AG04450 (cell line): ENCODE results near the gene TRHDE. TPM values are rescaled to one million over a fixed set of nuclear protein-coding genes. Genes with fewer than 3 reads are reported as not detected.

ENCODE experiments used
- CTCF ChIA-PET: fragments of 300-600, 350-600 bp; formaldehyde crosslinking; extraction: SDS; loops from one replicate; lab custom pipeline; 2022; ENCODE audit warnings: antibody characterized with exemption, inconsistent platforms; lab: Charles Lee
- POLR2A ChIA-PET: fragments of 350-600 bp; formaldehyde crosslinking; extraction: SDS; loops from one replicate; lab custom pipeline; 2021; ENCODE audit warnings: antibody characterized with exemption, inconsistent platforms; lab: Yijun Ruan, JAX
- DNase-seq: peaks from one replicate; pipeline ENCODE4 v3.0.0-alpha.2; 2011; ENCODE audit warnings: low read depth, low spot score
- H3K27ac ChIP-seq: one replicate; pipeline ENCODE4 v1.5.1; 2012; ENCODE audit warnings: low read depth, low read length, control low read depth
- H3K27me3 ChIP-seq: one replicate; pipeline ENCODE4 v1.6.0; 2012; ENCODE audit warnings: low read length; ENCODE audit not compliant: control insufficient read depth, insufficient read depth
- H3K4me3 ChIP-seq: 2 replicates; pipeline ENCODE4 v1.5.1; 2011; ENCODE audit warnings: mild to moderate bottlenecking, low read depth, low read length, control low read depth
- H3K9me3 ChIP-seq: 2 replicates; pipeline ENCODE4 v1.5.1; 2012; ENCODE audit warnings: low read length; ENCODE audit not compliant: control insufficient read depth, insufficient read depth
- polyA plus RNA-seq: library from polyadenylated mRNA; depleted of rRNA; stranded (reverse); fragments of >200 nt; gene quantifications from 2 replicates; pipeline ENCODE4 v1.2.3, GENCODE V29; 2011
- TF ChIP-seq, protein P1 (sequence below): IDR thresholded peaks from 2 replicates; pipeline ENCODE4 v1.5.1; 2011; ENCODE audit warnings: low read depth, low read length, control low read depth, inconsistent platforms

TRHDE gene
- polyA plus RNA-seq, 1 experiment: 90.7 TPM

DNA sequence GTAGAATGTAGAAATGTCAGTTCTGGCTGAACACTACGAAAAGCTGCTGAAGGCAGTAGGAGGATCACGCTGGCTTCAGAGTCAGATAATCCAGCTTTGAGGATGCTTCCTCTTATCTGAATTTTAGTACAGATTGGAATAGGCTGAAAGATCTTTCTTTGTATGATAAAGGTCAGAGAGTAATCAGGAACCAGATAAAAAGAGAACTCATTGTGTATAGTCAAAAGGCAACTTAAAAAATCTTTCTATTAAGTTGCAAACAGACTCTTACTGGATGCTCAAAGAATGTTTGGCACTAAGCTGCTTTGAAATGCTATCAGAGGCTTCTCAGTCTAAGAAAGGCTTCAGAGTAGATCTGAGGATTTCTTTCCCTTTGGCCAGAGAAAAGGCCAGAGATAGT lies 21.8 kb upstream of the TRHDE start:
- H3K9me3 ChIP-seq: no peaks in the 10 kb centered on the region

DNA sequence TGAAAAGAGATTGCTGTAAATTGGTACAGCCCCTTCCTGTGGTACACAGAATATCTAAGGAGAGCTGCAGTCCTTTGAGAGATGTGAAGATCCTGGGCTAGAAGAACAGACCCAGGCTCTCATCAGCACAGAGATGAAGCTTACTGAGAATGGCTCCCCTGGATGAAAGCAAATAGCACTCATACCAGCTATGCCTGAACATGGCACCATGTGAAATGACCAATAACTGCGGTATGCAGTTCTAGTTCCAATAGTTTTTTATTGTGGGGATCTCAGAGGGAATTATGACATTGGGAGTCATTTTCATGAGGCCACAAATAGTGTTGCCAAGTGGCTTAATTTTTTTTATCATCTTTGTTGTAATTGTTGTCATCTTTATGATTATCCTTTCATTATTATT lies 15.4 kb upstream of the TRHDE start:
- H3K27ac ChIP-seq: no peak overlapping the region
- peaks cover 2% of the 10 kb centered on the region; the same call in 1 of the 2 replicates for H3K9me3 ChIP-seq
- no peak for DNase-seq
- ChIA-PET CTCF (no interaction called here), POLR2A (no interaction called here)
- H3K4me3 ChIP-seq: no peak overlapping the region
- TF ChIP-seq, protein P1, sequence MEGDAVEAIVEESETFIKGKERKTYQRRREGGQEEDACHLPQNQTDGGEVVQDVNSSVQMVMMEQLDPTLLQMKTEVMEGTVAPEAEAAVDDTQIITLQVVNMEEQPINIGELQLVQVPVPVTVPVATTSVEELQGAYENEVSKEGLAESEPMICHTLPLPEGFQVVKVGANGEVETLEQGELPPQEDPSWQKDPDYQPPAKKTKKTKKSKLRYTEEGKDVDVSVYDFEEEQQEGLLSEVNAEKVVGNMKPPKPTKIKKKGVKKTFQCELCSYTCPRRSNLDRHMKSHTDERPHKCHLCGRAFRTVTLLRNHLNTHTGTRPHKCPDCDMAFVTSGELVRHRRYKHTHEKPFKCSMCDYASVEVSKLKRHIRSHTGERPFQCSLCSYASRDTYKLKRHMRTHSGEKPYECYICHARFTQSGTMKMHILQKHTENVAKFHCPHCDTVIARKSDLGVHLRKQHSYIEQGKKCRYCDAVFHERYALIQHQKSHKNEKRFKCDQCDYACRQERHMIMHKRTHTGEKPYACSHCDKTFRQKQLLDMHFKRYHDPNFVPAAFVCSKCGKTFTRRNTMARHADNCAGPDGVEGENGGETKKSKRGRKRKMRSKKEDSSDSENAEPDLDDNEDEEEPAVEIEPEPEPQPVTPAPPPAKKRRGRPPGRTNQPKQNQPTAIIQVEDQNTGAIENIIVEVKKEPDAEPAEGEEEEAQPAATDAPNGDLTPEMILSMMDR: no peak
- H3K27me3 ChIP-seq: no peaks in the 10 kb centered on the region

More for the DNA sequence above, 21.8 kb upstream of the TRHDE start:
- ChIA-PET POLR2A (no interaction called here), CTCF (interaction anchor here (0.6 kb wide), 1 partner anchor 15 kb away, joined by 3 read pairs; no protein-coding TSS in a partner anchor)
- Histone ChIP-seq H3K27ac (no peak overlapping the region), H3K27me3 (no peaks in the 10 kb centered on the region), H3K4me3 (no peak overlapping the region)
- TF ChIP-seq, protein P1: no peak
- no peak for DNase-seq

DNA sequence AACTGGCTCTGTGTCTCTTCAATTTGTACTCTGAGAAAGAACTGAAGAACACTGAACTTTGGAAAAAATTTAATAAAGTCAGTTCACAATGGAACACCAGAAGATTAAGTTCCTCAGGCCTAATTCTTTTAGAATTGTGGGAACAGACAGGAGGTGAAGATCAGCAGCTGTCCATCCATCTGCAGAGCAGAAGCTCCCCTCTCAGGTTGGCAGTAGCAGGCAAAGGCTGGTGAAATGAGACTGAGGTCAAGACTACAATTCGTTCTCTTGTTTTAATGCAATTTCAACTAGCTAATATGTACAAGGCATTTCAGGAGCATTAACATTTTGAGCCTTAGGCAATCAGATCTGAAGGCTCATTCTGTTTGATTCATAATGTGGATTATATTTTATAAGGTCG lies 10.3 kb upstream of the TRHDE start:
- Histone ChIP-seq H3K9me3 (no peaks in the 10 kb centered on the region), H3K27ac (no peak overlapping the region), H3K4me3 (no peak overlapping the region), H3K27me3 (no peaks in the 10 kb centered on the region)
- POLR2A ChIA-PET: no interaction called here
- CTCF ChIA-PET: interaction anchor here (2.5 to 3.0 kb wide), 2 partner anchors 84 to 245 kb away, joined by 8 to 10 read pairs; no protein-coding TSS in a partner anchor
- no peak for DNase-seq
- TF ChIP-seq, protein P1: no peak

DNA sequence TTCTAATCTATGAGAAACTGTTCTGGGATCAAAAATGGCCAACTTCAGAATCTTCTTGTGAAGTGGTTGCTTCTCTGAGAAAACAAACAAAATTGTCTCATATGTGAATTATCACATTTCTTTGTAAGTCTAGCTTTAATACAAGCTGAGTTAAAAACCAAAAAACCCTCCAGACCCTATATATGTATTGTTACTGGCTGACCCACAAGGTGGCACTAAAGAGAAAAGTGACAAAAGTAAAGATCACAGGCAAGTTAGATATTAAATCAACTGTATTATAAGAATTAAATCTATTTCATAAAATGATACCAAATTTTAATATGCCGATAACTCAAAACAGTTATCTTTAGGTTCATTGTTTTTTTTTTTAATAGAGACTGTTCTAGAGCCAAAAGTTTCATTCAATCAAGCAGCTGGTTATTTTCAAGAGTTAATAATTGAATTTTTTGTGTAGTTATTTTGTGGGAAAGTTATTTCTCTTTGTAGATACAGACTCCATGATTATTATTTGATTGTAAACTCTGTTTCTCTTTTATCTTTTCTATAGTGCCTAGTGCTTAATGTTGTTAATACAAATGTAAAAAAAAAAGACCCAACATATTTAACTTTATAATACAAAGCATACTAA lies 7.5 kb upstream of the TRHDE start:
- TF ChIP-seq, protein P1: peak; percentile 59
- Histone ChIP-seq H3K27ac (no peak overlapping the region), H3K9me3 (no peaks in the 10 kb centered on the region), H3K27me3 (no peaks in the 10 kb centered on the region), H3K4me3 (no peak overlapping the region)
- CTCF ChIA-PET: interaction anchor here (0.5 to 2.9 kb wide), 22 partner anchors 8 to 1053 kb away, joined by 3 to 11 read pairs (median 4); no protein-coding TSS in a partner anchor
- DNase-seq: no peak
- POLR2A ChIA-PET: no interaction called here

DNA sequence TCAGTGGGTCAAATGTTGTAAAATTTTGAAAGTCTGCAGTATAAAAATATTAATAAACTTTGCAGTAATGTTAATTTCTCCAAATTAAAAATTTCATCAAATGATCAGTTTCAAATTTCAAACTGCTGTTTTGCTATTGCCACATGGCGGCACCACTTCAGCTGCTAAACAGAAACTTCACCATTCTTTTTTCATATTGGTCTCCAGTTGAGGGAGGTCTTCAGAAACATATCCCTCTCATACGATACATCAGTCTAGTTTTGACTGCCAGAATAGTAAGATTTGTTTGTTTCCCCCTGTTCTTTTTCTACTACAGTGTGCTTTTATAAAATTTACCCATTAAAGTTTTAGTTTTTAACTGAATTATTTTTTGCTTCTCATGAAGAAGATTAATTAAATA lies 4.2 kb upstream of the TRHDE start:
- no peaks in the 10 kb centered on the region for H3K9me3 ChIP-seq
- peak overlapping the region; percentile 11; the same call in 1 of the 2 replicates for H3K4me3 ChIP-seq
- TF ChIP-seq, protein P1: peak; percentile 49
- DNase-seq: no peak
- ChIA-PET POLR2A (no interaction called here), CTCF (interaction anchor here (0.7 to 2.9 kb wide), 8 partner anchors 15 to 251 kb away, joined by 3 to 11 read pairs (median 4); no protein-coding TSS in a partner anchor)
- H3K27ac ChIP-seq: no peak overlapping the region
- no peaks in the 10 kb centered on the region for H3K27me3 ChIP-seq
